ENCODE results near the gene FMN2.

Gene FMN2

DNA sequence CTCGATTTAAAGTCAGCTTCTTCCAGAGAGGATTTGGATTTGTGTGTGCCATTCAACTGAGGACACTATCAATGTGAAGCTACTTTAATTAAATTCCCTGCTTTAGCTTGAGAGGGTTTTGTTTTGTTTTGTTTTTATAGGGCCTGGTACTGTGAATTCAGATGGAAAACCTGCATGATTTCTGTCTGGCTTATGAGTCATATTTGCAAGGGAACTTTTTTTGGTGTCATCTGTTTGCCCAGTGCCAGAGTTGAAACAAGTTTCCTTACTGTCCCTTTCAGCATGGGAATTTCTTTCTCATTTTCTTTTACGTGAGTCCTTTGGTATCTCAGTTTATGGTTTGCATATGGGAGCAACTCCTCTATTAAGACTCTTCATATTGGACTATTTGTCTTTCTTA lies 325.6 kb downstream of the FMN2 start:
- H3K27ac ChIP-seq (replicated peaks) = no peak overlapping the region
- no peak overlapping the region for H3K4me3 ChIP-seq (replicated peaks; ENCODE audit: insufficient read depth, low read length)
- TF ChIP-seq, protein P1, sequence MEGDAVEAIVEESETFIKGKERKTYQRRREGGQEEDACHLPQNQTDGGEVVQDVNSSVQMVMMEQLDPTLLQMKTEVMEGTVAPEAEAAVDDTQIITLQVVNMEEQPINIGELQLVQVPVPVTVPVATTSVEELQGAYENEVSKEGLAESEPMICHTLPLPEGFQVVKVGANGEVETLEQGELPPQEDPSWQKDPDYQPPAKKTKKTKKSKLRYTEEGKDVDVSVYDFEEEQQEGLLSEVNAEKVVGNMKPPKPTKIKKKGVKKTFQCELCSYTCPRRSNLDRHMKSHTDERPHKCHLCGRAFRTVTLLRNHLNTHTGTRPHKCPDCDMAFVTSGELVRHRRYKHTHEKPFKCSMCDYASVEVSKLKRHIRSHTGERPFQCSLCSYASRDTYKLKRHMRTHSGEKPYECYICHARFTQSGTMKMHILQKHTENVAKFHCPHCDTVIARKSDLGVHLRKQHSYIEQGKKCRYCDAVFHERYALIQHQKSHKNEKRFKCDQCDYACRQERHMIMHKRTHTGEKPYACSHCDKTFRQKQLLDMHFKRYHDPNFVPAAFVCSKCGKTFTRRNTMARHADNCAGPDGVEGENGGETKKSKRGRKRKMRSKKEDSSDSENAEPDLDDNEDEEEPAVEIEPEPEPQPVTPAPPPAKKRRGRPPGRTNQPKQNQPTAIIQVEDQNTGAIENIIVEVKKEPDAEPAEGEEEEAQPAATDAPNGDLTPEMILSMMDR (IDR thresholded peaks at IDR 0.05; ENCODE audit: insufficient read depth, low read length) = no peak
- TF ChIP-seq POLR2AphosphoS5 (IDR thresholded peaks at IDR 0.05; ENCODE audit: low read depth) = no peak
- TF ChIP-seq SPI1 (IDR thresholded peaks at IDR 0.05; ENCODE audit: borderline replicate concordance, low read depth) = no peak
- TF ChIP-seq, protein P2, sequence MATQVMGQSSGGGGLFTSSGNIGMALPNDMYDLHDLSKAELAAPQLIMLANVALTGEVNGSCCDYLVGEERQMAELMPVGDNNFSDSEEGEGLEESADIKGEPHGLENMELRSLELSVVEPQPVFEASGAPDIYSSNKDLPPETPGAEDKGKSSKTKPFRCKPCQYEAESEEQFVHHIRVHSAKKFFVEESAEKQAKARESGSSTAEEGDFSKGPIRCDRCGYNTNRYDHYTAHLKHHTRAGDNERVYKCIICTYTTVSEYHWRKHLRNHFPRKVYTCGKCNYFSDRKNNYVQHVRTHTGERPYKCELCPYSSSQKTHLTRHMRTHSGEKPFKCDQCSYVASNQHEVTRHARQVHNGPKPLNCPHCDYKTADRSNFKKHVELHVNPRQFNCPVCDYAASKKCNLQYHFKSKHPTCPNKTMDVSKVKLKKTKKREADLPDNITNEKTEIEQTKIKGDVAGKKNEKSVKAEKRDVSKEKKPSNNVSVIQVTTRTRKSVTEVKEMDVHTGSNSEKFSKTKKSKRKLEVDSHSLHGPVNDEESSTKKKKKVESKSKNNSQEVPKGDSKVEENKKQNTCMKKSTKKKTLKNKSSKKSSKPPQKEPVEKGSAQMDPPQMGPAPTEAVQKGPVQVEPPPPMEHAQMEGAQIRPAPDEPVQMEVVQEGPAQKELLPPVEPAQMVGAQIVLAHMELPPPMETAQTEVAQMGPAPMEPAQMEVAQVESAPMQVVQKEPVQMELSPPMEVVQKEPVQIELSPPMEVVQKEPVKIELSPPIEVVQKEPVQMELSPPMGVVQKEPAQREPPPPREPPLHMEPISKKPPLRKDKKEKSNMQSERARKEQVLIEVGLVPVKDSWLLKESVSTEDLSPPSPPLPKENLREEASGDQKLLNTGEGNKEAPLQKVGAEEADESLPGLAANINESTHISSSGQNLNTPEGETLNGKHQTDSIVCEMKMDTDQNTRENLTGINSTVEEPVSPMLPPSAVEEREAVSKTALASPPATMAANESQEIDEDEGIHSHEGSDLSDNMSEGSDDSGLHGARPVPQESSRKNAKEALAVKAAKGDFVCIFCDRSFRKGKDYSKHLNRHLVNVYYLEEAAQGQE (IDR thresholded peaks at IDR 0.05; ENCODE audit: insufficient replicate concordance, low read depth) = no peak
- TF ChIP-seq GABPA (IDR thresholded peaks at IDR 0.05; ENCODE audit: low read depth) = no peak
- no peak for DNase-seq (ENCODE audit: low read depth in 1 of 2, low spot score in 1 of 2)
- H3K27me3 ChIP-seq (ENCODE audit: insufficient read depth, poor library complexity, severe bottlenecking) = no peaks in the 10 kb centered on the region

DNA sequence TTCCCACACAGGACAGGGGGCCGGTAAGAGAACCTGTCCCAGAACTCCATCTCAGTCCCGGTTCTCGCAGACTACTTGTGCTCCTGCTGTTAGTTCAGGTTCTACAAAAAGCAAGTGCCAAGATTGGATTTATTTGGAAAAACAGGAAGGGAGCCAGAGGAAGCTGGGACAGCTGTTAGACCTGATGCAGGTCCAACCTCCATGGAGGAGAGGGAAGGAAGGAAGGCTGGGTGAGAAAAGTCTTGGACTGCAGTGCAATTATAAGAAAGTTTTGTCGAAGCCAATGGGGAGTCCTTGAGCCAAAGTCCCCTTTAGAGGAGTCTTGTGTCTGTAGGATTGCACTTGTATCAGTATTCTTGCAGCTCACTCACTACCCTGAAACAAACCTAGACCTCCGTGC lies 329.1 kb downstream of the FMN2 start:
- TF ChIP-seq, protein P1 (IDR thresholded peaks at IDR 0.05; ENCODE audit: insufficient read depth, low read length) = no peak
- TF ChIP-seq POLR2AphosphoS5 (IDR thresholded peaks at IDR 0.05; ENCODE audit: low read depth) (no peak), GABPA (IDR thresholded peaks at IDR 0.05; ENCODE audit: low read depth) (no peak), SPI1 (IDR thresholded peaks at IDR 0.05; ENCODE audit: borderline replicate concordance, low read depth) (no peak)
- TF ChIP-seq, protein P2 (IDR thresholded peaks at IDR 0.05; ENCODE audit: insufficient replicate concordance, low read depth) = no peak
- Histone ChIP-seq H3K27me3 (ENCODE audit: insufficient read depth, poor library complexity, severe bottlenecking) (no peaks in the 10 kb centered on the region), H3K4me3 (replicated peaks; ENCODE audit: insufficient read depth, low read length) (no peak overlapping the region), H3K27ac (replicated peaks) (no peak overlapping the region)
- DNase-seq (ENCODE audit: low read depth in 1 of 2, low spot score in 1 of 2) = no peak

DNA sequence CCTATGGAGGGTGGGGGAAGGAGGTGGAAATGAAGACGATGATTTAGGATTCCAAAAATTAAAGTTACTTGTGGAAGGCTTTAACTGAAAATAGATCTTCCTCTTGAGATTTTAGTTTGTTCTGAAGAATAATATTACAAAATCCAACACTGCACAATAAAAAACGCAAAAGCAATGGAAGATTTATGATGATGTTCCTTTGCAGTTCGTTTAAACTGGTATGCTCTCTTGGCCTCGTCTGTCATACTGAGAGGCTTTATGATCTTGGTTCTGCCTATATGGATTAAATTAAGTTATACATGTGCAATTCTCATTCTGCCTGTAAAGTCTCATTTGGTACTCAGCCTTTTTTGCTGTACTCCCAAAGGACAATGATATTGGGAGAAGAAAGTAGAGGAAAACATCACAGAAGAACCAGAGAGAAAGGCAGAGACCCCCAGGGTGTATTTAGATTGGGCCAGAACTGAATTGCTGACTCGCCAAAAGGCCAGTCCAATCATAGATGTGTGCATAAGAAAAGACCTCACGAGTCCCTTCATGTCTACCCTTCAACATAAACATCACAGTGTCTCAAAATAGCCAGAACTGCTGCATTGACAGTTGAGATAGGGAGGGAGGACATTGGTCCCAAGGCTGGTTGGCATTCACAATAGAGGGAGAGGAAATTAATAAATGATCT lies 331.7 kb downstream of the FMN2 start:
- no peak for DNase-seq (ENCODE audit: low read depth in 1 of 2, low spot score in 1 of 2)
- no peaks in the 10 kb centered on the region for H3K27me3 ChIP-seq (ENCODE audit: insufficient read depth, poor library complexity, severe bottlenecking)
- H3K27ac ChIP-seq (replicated peaks) = no peak overlapping the region
- no peak for TF ChIP-seq GABPA (IDR thresholded peaks at IDR 0.05; ENCODE audit: low read depth)
- no peak overlapping the region for H3K4me3 ChIP-seq (replicated peaks; ENCODE audit: insufficient read depth, low read length)

DNA sequence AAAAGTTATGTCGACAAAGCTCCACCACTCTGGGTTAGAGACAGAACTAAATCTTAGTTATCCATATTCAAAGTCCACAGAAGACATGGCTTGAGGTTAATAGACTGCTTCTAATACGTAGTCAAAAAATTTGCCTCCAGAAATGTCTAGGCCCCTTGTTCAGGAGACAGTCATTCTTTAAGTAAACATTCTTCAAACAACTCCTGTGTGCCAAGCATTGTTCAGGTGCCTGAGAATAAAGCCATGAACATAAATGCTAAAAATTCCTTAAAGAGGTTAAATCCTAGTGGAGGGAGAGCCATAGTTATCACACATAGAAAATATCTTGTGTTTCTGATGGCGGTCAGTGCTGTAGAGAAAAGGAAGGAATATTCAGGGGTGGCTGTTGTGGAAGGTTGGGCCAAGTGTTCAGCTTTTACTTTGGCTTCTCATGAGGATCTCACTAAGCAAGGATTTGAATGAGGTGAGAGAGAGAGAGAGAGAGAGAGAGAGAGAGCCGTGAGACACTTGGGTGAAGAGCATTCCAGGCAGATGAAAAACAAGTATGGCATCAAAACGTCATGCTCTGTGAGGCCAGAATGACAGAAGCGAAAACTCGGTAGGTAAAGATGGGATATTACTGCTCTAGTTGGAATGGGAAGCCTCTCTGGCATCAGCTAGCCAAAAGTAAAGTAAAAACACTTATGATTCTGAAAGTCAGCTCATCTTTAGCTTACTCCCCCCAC lies 333.2 kb downstream of the FMN2 start:
- Histone ChIP-seq H3K27ac (replicated peaks) (no peak overlapping the region), H3K27me3 (ENCODE audit: insufficient read depth, poor library complexity, severe bottlenecking) (no peaks in the 10 kb centered on the region), H3K4me3 (replicated peaks; ENCODE audit: insufficient read depth, low read length) (no peak overlapping the region)
- DNase-seq (ENCODE audit: low read depth in 1 of 2, low spot score in 1 of 2) = no peak
- TF ChIP-seq POLR2AphosphoS5 (IDR thresholded peaks at IDR 0.05; ENCODE audit: low read depth) = no peak
- TF ChIP-seq, protein P1 (IDR thresholded peaks at IDR 0.05; ENCODE audit: insufficient read depth, low read length) = no peak
- TF ChIP-seq, protein P2 (IDR thresholded peaks at IDR 0.05; ENCODE audit: insufficient replicate concordance, low read depth) = no peak
- no peak for TF ChIP-seq GABPA (IDR thresholded peaks at IDR 0.05; ENCODE audit: low read depth)
- TF ChIP-seq SPI1 (IDR thresholded peaks at IDR 0.05; ENCODE audit: borderline replicate concordance, low read depth) = no peak
